Sigmoid colon (tissue), 7 donors: ENCODE data around the gene MKNK1. TPM values are rescaled to one million over a fixed set of nuclear protein-coding genes. Genes with fewer than 3 reads are reported as not detected.
"Not testable (repeated sequence)": the region's sequence is repeated elsewhere in the genome, so short reads cannot be mapped to it uniquely, and the experiment has no call there.

Experiments used
- DNase-seq: peaks from one replicate; pipeline ENCODE4 v3.0.0-alpha.2; 2019
- H3K27ac ChIP-seq, 4 donors: fragments of 200-600 bp; sonication (generic); one replicate each; pipeline ENCODE4 v1.5.1; 2016 to 2019; ENCODE audit warnings: mild to moderate bottlenecking in 1 of 4
- H3K27me3 ChIP-seq, 3 donors: fragments of 200-600 bp; sonication (generic); one replicate each; pipeline ENCODE4 v1.5.1; 2019; ENCODE audit warnings: mild to moderate bottlenecking in 1 of 3
- H3K36me3 ChIP-seq, 4 donors: fragments of 200-600 bp; sonication (generic); one replicate each; pipeline ENCODE4 v1.5.1; 2016 to 2019
- H3K4me1 ChIP-seq, 4 donors: fragments of 200-600 bp; sonication (generic); one replicate each; pipeline ENCODE4 v1.5.1; 2017 to 2019
- H3K4me3 ChIP-seq, 4 donors: fragments of 200-600 bp; sonication (generic); one replicate each; pipeline ENCODE4 v1.5.1; 2017 to 2019; ENCODE audit warnings: mild to moderate bottlenecking in 2 of 4, moderate library complexity in 1 of 4
- H3K9me3 ChIP-seq, 4 donors: fragments of 200-600 bp in 3 of 4; sonication (generic) in 3 of 4; one replicate each; pipeline versions ENCODE4 v1.5.1 to v1.6.1; 2013 to 2019
- CTCF ChIP-seq, 4 experiments: fragments of 450-650 bp in 3 of 4; fragments of 200-600 bp in 1 of 4; IDR thresholded peaks; one replicate each; pipeline ENCODE4 v1.5.1; 2016 to 2019; ENCODE audit warnings: antibody characterized with exemption in 4 of 4, mild to moderate bottlenecking in 3 of 4, moderate library complexity in 2 of 4
- EP300 ChIP-seq, 4 donors: sonication (generic); formaldehyde crosslinking; IDR thresholded peaks; one replicate each; pipeline ENCODE4 v1.6.1; 2017; ENCODE audit warnings: antibody characterized with exemption in 4 of 4
- POLR2A ChIP-seq, 2 donors: fragments of 450-650 bp; IDR thresholded peaks; one replicate each; pipeline ENCODE4 v1.6.1; 2016; ENCODE audit warnings: antibody characterized with exemption in 2 of 2, mild to moderate bottlenecking in 2 of 2, moderate library complexity in 2 of 2
- POLR2AphosphoS5 ChIP-seq, 4 donors: sonication (generic); formaldehyde crosslinking; IDR thresholded peaks; one replicate each; pipeline ENCODE4 v1.6.1; 2017; ENCODE audit warnings: antibody characterized with exemption in 4 of 4
- WGBS, 2 donors: extraction: QIAGEN DNeasy Blood & Tissue Kit; methylation state at CpG; one replicate each; pipeline ENCODE4 v1.1.7; 2013; 5-methylcytosine and 5-hydroxymethylcytosine counted together
- intact Hi-C: fragments of 100-400 bp; cut with DNase I; formaldehyde crosslinking; loops from one replicate; pipeline ENCODE4 v1.15.1; 2023
- polyA plus RNA-seq, 3 donors: library from polyadenylated mRNA; stranded (reverse); fragments of 200-250 nt; gene quantifications; one replicate each; pipeline ENCODE4 v1.2.3, GENCODE V29; 2013
- total RNA-seq, 4 donors: library from RNA; depleted of rRNA; stranded (reverse); fragments of >200 nt; gene quantifications; one replicate each; pipeline ENCODE4 v1.1.0, GENCODE V29; 2016
- donor health status: healthy with polysubstance abuse.
- donor health status: Bipolar disorder and iron deficiency.
- donor health status: healthy.

The MKNK1 gene
- total RNA-seq (10 to 100 TPM; 32.1 to 54.3 (median 35.7) TPM), polyA plus RNA-seq (10 to 100 TPM; 15.0 to 30.3 (median 30.0) TPM)

DNA sequence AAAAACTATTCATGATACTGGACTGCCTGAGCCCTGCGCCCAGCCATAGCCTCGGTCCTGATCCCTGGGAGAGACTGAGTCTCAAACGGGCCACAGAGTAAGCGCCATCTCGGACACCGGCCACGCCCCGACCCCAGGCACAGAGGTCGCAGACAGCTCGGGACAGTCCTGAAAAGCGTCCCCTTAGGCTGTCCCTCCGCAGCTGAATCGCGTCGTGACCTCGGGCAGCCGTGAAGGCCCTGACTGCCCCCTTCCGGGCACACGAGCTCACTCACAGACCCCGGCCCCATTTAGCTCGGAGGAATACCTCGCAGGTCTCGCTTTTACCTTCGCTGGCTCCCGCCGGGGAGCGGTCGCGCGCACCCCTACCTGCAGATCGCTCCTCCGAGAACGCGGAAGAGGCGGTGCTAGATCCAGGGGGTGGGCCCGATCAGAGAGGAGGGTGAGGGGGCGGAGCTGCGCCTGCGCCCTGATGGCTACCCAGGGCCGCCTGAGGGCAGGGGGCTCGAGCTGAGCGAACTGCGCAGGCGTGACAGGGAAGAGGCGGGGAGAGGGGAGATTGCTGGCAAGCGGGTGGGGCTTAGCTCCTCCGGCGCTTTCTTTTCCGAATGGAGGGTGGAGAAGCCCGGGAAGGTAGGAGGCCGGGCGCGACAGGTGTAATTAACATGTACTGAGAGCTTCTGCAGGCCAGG lies at the start of gene MKNK1:
Gene MKNK1 (minus strand): TSS at position 411 of the 692 bp plus-strand sequence. CDS start 20,941 bp downstream, outside the sequence.
- peak in 1 of 4 donors; percentile 57 for TF ChIP-seq EP300 (IDR thresholded peaks at IDR 0.05)
- TF ChIP-seq CTCF (IDR thresholded peaks at IDR 0.05), result no peak
- peak; percentile 92 to 98 (median 97) for TF ChIP-seq POLR2AphosphoS5 (IDR thresholded peaks at IDR 0.05)
- peak; percentile 86 to 95 for TF ChIP-seq POLR2A (IDR thresholded peaks at IDR 0.05)
- H3K36me3 ChIP-seq, result peaks cover 9 to 14% (median 11%) of the 10 kb centered on the region in 4 donors
- 0 to 1% methylated on average over 53 of the region's 53 CpGs for WGBS, 2 donors
- H3K27me3 ChIP-seq, result no peaks in the 10 kb centered on the region
- no peaks in the 10 kb centered on the region for H3K9me3 ChIP-seq
- DNase-seq, result peak; percentile 99
- intact Hi-C loops, result loop anchor here (5.0 kb wide), 1 partner anchor 118 kb away; no protein-coding TSS in a partner anchor
- peak within 1 kb of the TSS; percentile 85 to 89 (median 86) for H3K27ac ChIP-seq
- H3K4me3 ChIP-seq, result peak within 1 kb of the TSS; percentile 69 to 88 (median 80)
- H3K4me1 ChIP-seq, result peaks cover 0 to 54% (median 47%) of the 10 kb centered on the region in 4 donors

DNA sequence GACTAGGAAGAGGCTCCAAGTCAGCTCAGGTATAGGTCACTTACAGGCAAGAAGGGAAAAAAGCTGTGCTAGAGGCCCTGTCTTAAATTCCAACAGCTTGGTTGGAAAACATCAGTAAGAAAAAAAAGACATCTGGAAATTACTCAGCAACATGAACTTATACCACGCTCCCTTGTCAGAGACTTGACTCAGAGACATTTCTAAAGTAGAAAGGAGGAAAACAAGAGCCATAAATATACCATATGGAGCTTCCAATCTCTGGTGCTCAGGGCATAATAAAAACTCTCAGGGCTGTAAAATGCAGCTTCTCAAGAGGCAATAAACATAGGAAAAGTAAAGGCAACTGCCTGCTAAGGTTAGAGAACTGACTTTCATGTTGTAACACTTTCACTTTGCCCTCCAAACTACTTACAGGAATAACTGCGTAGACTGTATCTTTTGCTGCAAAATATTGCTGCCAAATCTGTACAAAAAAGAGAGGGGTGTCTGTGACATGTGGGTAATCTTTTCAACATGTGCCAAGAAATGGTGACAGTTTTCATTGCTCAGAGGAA lies 49.4 kb upstream of the MKNK1 start:
- peaks cover 9 to 56% (median 18%) of the 10 kb centered on the region in 4 donors for H3K36me3 ChIP-seq

DNA sequence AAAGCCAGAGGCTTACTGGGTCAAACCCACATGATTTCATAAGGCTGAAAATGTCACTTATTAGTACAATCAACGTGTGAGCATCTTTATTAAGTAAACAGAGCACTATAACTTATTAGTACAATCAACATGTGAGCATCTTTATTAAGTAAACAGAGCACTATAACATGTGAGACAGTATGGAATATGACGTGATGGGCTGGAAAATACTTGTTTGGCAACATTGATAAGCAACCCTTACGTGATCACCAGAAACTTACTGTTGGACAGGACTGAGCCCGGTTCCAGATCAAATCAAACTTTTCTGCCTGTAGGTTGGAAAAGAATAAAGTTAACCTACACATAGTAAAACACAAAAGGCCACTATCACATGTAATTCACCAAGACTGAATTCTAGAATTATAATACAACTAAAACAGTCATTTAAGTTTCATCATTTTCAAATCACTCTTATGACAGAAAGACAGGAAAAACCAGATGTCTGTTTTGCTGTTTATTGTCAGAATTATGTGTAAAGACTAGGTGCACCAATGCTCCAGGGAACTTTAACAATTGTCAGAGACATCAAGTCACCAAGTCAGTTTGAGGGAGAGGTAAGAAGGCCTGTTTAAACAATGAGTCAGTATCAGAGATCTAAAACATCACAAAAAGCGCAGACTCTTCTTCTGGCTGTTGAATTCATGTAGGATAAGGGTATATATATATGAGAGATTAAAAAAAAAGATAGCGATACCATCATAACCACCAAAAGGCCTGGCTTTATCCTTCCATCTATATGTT lies 48.4 kb upstream of the MKNK1 start:
- WGBS, 2 donors, result 42 to 60% methylated on average over 6 of the region's 6 CpGs
- TF ChIP-seq CTCF (IDR thresholded peaks at IDR 0.05), result no peak
- no peak for TF ChIP-seq EP300 (IDR thresholded peaks at IDR 0.05)
- no peak for TF ChIP-seq POLR2AphosphoS5 (IDR thresholded peaks at IDR 0.05)
- no peak for TF ChIP-seq POLR2A (IDR thresholded peaks at IDR 0.05)
- intact Hi-C loops, result no loop called here
- H3K27ac ChIP-seq, result peak overlapping the region; percentile 67 to 73 (median 71)
- H3K9me3 ChIP-seq, result peaks cover 0 to 5% (median 0%) of the 10 kb centered on the region in 4 donors
- H3K4me3 ChIP-seq, result no peak overlapping the region
- no peak for DNase-seq
- H3K27me3 ChIP-seq, result no peaks in the 10 kb centered on the region
- H3K36me3 ChIP-seq, result peaks cover 4 to 48% (median 14%) of the 10 kb centered on the region in 4 donors
- H3K4me1 ChIP-seq, result peaks cover 0 to 33% (median 9%) of the 10 kb centered on the region in 4 donors

More for the DNA sequence above, 49.4 kb upstream of the MKNK1 start:
- Histone ChIP-seq H3K9me3 (peaks cover 0 to 5% (median 0%) of the 10 kb centered on the region in 4 donors), H3K27me3 (no peaks in the 10 kb centered on the region), H3K4me1 (peaks cover 0 to 33% (median 9%) of the 10 kb centered on the region in 4 donors), H3K27ac (peak overlapping the region; percentile 67 to 73 (median 71)), H3K4me3 (peak overlapping the region; percentile 11 to 24 (median 22))
- no peak for DNase-seq
- intact Hi-C loops, result no loop called here
- 15 to 57% methylated on average over 2 of the region's 2 CpGs for WGBS, 2 donors
- TF ChIP-seq POLR2A (IDR thresholded peaks at IDR 0.05) (no peak), EP300 (IDR thresholded peaks at IDR 0.05) (no peak), CTCF (IDR thresholded peaks at IDR 0.05) (no peak), POLR2AphosphoS5 (IDR thresholded peaks at IDR 0.05) (peak in 1 of 4 donors; percentile 34)

DNA sequence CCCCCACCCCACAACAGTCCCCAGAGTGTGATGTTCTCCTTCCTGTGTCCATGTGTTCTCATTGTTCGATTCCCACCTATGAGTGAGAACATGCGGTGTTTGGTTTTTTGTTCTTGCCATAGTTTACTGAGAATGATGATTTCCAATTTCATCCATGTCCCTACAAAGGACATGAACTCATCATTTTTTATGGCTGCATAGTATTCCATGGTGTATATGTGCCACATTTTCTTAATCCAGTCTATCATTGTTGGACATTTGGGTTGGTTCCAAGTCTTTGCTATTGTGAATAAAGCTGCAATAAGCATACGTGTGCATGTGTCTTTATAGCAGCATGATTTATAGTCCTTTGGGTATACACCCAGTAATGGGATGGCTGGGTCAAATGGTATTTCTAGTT lies 47.1 kb upstream of the MKNK1 start:
- DNase-seq, H3K27ac ChIP-seq, intact Hi-C loops, H3K9me3 ChIP-seq, H3K27me3 ChIP-seq, H3K4me3 ChIP-seq: not testable (repeated sequence)
- H3K36me3 ChIP-seq, result peaks cover 4 to 48% (median 14%) of the 10 kb centered on the region in 4 donors
- 71 to 86% methylated on average over 3 of the region's 3 CpGs for WGBS, 2 donors
- peaks cover 0 to 20% (median 7%) of the 10 kb centered on the region in 4 donors for H3K4me1 ChIP-seq
